ENCODE measurements around the gene SLC6A3. TPM values are rescaled to one million over a fixed set of nuclear protein-coding genes. Genes with fewer than 3 reads are reported as not detected.

The SLC6A3 gene
- total RNA-seq, 4 donors from 2014 or later: not detected

- H3K27ac ChIP-seq: no peak overlapping the region
- no peaks in the 10 kb centered on the region for H3K36me3 ChIP-seq
- DNase-seq: no peak
- in situ Hi-C loops (cut with MboI; ENCODE audit: low pct_ligation_motif_present in 1 of 4, low pct_unique_long_range_greater_than_20kb in 1 of 4, low sequenced_read_pairs in 3 of 4) (no loop called here), intact Hi-C loops (cut with DNase I; ENCODE audit: low total_unique reads) (no loop called here)
- 82% methylated on average over 12 of the region's 12 CpGs; no CpG with 5 or more reads in 1 of the 2 donors for WGBS, 2 donors (ENCODE audit: low coverage in 1 of 2)
- TF ChIP-seq CTCF (IDR thresholded peaks at IDR 0.05): no peak
- no peak for TF ChIP-seq POLR2A (IDR thresholded peaks at IDR 0.05)
- no peak for TF ChIP-seq EP300 (IDR thresholded peaks at IDR 0.05; ENCODE audit: low read depth)
- TF ChIP-seq POLR2AphosphoS5 (IDR thresholded peaks at IDR 0.05): no peak
- peaks cover 5 to 11% of the 10 kb centered on the region in 2 donors for H3K9me3 ChIP-seq
- peaks cover 46% of the 10 kb centered on the region for H3K27me3 ChIP-seq
- no peak overlapping the region for H3K4me3 ChIP-seq
- H3K4me1 ChIP-seq: peaks cover 0 to 14% (median 12%) of the 10 kb centered on the region in 4 donors
Measured at GRCh38 chr5:1449081-1449630, 3.9 kb upstream of the SLC6A3 start.

GRCh38 chr5:1448511-1449011, 3.3 kb upstream of the SLC6A3 start:
- Histone ChIP-seq H3K36me3 (no peaks in the 10 kb centered on the region), H3K9me3 (peaks cover 0 to 5% of the 10 kb centered on the region in 2 donors), H3K4me3 (no peak overlapping the region), H3K27ac (no peak overlapping the region), H3K4me1 (peaks cover 0 to 14% (median 12%) of the 10 kb centered on the region in 4 donors), H3K27me3 (peaks cover 52% of the 10 kb centered on the region)
- TF ChIP-seq POLR2A (IDR thresholded peaks at IDR 0.05) (no peak), POLR2AphosphoS5 (IDR thresholded peaks at IDR 0.05) (no peak), EP300 (IDR thresholded peaks at IDR 0.05; ENCODE audit: low read depth) (no peak), CTCF (IDR thresholded peaks at IDR 0.05) (no peak)
- WGBS, 2 donors (ENCODE audit: low coverage in 1 of 2): 64 to 75% methylated on average over 1 to 5 of the region's 5 CpGs
- in situ Hi-C loops (cut with MboI; ENCODE audit: low pct_ligation_motif_present in 1 of 4, low pct_unique_long_range_greater_than_20kb in 1 of 4, low sequenced_read_pairs in 3 of 4) (no loop called here), intact Hi-C loops (cut with DNase I; ENCODE audit: low total_unique reads) (no loop called here)
- DNase-seq: no peak

- no peak for DNase-seq
- peaks cover 59% of the 10 kb centered on the region for H3K27me3 ChIP-seq
- peaks cover 0 to 14% (median 12%) of the 10 kb centered on the region in 4 donors for H3K4me1 ChIP-seq
- intact Hi-C loops (cut with DNase I; ENCODE audit: low total_unique reads): no loop called here
- H3K4me3 ChIP-seq: no peak overlapping the region
- WGBS, 2 donors (ENCODE audit: low coverage in 1 of 2): 33% methylated on average over 15 of the region's 16 CpGs; no CpG with 5 or more reads in 1 of the 2 donors
- H3K36me3 ChIP-seq: no peaks in the 10 kb centered on the region
- in situ Hi-C loops (cut with MboI; ENCODE audit: low pct_ligation_motif_present in 1 of 4, low pct_unique_long_range_greater_than_20kb in 1 of 4, low sequenced_read_pairs in 3 of 4): no loop called here
- H3K27ac ChIP-seq: no peak overlapping the region
- TF ChIP-seq EP300 (IDR thresholded peaks at IDR 0.05; ENCODE audit: low read depth) (no peak), CTCF (IDR thresholded peaks at IDR 0.05) (no peak), POLR2AphosphoS5 (IDR thresholded peaks at IDR 0.05) (no peak), POLR2A (IDR thresholded peaks at IDR 0.05) (no peak)
- H3K9me3 ChIP-seq: no peaks in the 10 kb centered on the region
Measured at GRCh38 chr5:1447671-1448361, 2.6 kb upstream of the SLC6A3 start.

GRCh38 chr5:1446602-1447343, 1.5 kb upstream of the SLC6A3 start:
- no peaks in the 10 kb centered on the region for H3K36me3 ChIP-seq
- in situ Hi-C loops (cut with MboI; ENCODE audit: low pct_ligation_motif_present in 1 of 4, low pct_unique_long_range_greater_than_20kb in 1 of 4, low sequenced_read_pairs in 3 of 4) (no loop called here), intact Hi-C loops (cut with DNase I; ENCODE audit: low total_unique reads) (no loop called here)
- no peak for DNase-seq
- peaks cover 67% of the 10 kb centered on the region for H3K27me3 ChIP-seq
- H3K27ac ChIP-seq: no peak overlapping the region
- no peak for TF ChIP-seq CTCF (IDR thresholded peaks at IDR 0.05)
- H3K9me3 ChIP-seq: no peaks in the 10 kb centered on the region
- 70 to 80% methylated on average over 2 to 7 of the region's 16 CpGs for WGBS, 2 donors (ENCODE audit: low coverage in 1 of 2)
- H3K4me3 ChIP-seq: no peak overlapping the region
- peaks cover 0 to 14% (median 12%) of the 10 kb centered on the region in 4 donors for H3K4me1 ChIP-seq
